PC-3 (cell line): Measurements from ENCODE around the gene NELFB. TPM values are rescaled to one million over a fixed set of nuclear protein-coding genes. Genes with fewer than 3 reads are reported as not detected.

ENCODE experiments used
- ATAC-seq: fragments of 200-7000 bp; cut with Tn5 transposase; 2 replicates; pipeline ENCODE4 v1.9.1; 2020; ENCODE audit warnings: mild to moderate bottlenecking, moderate library complexity
- BruUV-seq: library from RNA; stranded (reverse); fragments of 400-500 nt; replicated peaks from 2 replicates; lab custom pipeline; 2021; lab: Mats Ljungman, UMichigan
- CTCF ChIA-PET: fragments of 300-600 bp; sonication (Branson Sonifier 250); formaldehyde crosslinking; loops from one replicate; lab custom pipeline; 2022; ENCODE audit warnings: antibody characterized with exemption; lab: Charles Lee
- POLR2A ChIA-PET: fragments of 300-600 bp; sonication (Branson Sonifier 250); formaldehyde crosslinking; loops from one replicate; lab custom pipeline; 2022; ENCODE audit warnings: antibody characterized with exemption; ENCODE audit not compliant: unreplicated experiment; lab: Charles Lee
- DNase-seq: peaks from one replicate; pipeline ENCODE4 v3.0.0-alpha.2; 2015
- H2AFZ ChIP-seq: fragments of 300-600 bp; sonication (generic); 2 replicates; pipeline ENCODE4 v1.6.0; 2016; ENCODE audit warnings: antibody characterized with exemption, low read length
- H3F3A ChIP-seq: fragments of 300-600 bp; sonication (generic); one replicate; pipeline ENCODE4 v1.6.0; 2017; ENCODE audit warnings: antibody characterized with exemption, low read length, control low read depth, mild to moderate bottlenecking; ENCODE audit not compliant: unreplicated experiment
- H3K27ac ChIP-seq: fragments of 300-600 bp; sonication (generic); 2 replicates; pipeline ENCODE4 v1.5.1; 2016; ENCODE audit warnings: mild to moderate bottlenecking, low read length
- H3K27me3 ChIP-seq: fragments of 300-600 bp; sonication (generic); 2 replicates; pipeline ENCODE4 v1.6.1; 2016; ENCODE audit warnings: low read length, mixed read lengths
- H3K36me3 ChIP-seq: fragments of 300-600 bp; sonication (generic); 2 replicates; pipeline ENCODE4 v1.6.1; 2016; ENCODE audit warnings: low read depth, mixed run types, low read length, mixed read lengths
- H3K4me1 ChIP-seq: fragments of 300-600 bp; sonication (generic); 2 replicates; pipeline ENCODE4 v1.5.1; 2016; ENCODE audit warnings: low read length; ENCODE audit not compliant: insufficient read depth
- H3K4me2 ChIP-seq: fragments of 300-600 bp; sonication (generic); 2 replicates; pipeline ENCODE4 v1.6.0; 2016; ENCODE audit warnings: low read length
- H3K4me3 ChIP-seq: fragments of 300-600 bp; sonication (generic); 2 replicates; pipeline ENCODE4 v1.5.1; 2016; ENCODE audit warnings: mild to moderate bottlenecking, low read length, mixed read lengths
- H3K79me2 ChIP-seq: fragments of 300-600 bp; sonication (generic); 2 replicates; pipeline ENCODE4 v1.6.1; 2017; ENCODE audit warnings: low read length, mixed read lengths
- H3K9ac ChIP-seq: fragments of 300-600 bp; sonication (generic); 2 replicates; pipeline ENCODE4 v1.6.0; 2016; ENCODE audit warnings: mild to moderate bottlenecking, low read length
- H3K9me2 ChIP-seq: fragments of 300-600 bp; sonication (generic); replicated peaks from 2 replicates; pipeline ENCODE4 v1.6.1; 2016; ENCODE audit warnings: mixed run types, low read length, mixed read lengths
- H3K9me3 ChIP-seq: fragments of 300-600 bp; sonication (generic); 2 replicates; pipeline ENCODE4 v1.6.1; 2016; ENCODE audit warnings: low read length, mixed read lengths
- H4K20me1 ChIP-seq: fragments of 300-600 bp; sonication (generic); 2 replicates; pipeline ENCODE4 v1.6.1; 2016; ENCODE audit warnings: low read length, mixed read lengths
- EZH2 ChIP-seq: fragments of 300-600 bp; sonication (generic); IDR thresholded peaks from one replicate; pipeline ENCODE4 v1.6.1; 2017; ENCODE audit warnings: antibody characterized with exemption, mild to moderate bottlenecking, low read length; ENCODE audit not compliant: unreplicated experiment
- EZH2phosphoT487 ChIP-seq: fragments of 300-600 bp; sonication (generic); IDR thresholded peaks from 2 replicates; pipeline ENCODE4 v1.6.1; 2018; ENCODE audit warnings: mild to moderate bottlenecking, antibody characterized with exemption, low read length, borderline replicate concordance
- intact Hi-C: fragments of 100-400 bp; cut with micrococcal nuclease; formaldehyde crosslinking; loops from 2 replicates; pipeline ENCODE4 v1.9.0; 2023
- total RNA-seq: library from RNA; depleted of rRNA; stranded (reverse); fragments of >200 nt; gene quantifications from 2 replicates; pipeline ENCODE4 v1.2.3, GENCODE V29; 2014
- TF ChIP-seq, protein P1 (sequence below): fragments of 300-600 bp; sonication (generic); conservative IDR thresholded peaks from 2 replicates; pipeline ENCODE4 v1.5.1; 2017; ENCODE audit warnings: antibody characterized with exemption, low read depth, mild to moderate bottlenecking, low read length

Gene NELFB
- total RNA-seq, 1 experiment from 2014 or later = 50.7 TPM

DNA sequence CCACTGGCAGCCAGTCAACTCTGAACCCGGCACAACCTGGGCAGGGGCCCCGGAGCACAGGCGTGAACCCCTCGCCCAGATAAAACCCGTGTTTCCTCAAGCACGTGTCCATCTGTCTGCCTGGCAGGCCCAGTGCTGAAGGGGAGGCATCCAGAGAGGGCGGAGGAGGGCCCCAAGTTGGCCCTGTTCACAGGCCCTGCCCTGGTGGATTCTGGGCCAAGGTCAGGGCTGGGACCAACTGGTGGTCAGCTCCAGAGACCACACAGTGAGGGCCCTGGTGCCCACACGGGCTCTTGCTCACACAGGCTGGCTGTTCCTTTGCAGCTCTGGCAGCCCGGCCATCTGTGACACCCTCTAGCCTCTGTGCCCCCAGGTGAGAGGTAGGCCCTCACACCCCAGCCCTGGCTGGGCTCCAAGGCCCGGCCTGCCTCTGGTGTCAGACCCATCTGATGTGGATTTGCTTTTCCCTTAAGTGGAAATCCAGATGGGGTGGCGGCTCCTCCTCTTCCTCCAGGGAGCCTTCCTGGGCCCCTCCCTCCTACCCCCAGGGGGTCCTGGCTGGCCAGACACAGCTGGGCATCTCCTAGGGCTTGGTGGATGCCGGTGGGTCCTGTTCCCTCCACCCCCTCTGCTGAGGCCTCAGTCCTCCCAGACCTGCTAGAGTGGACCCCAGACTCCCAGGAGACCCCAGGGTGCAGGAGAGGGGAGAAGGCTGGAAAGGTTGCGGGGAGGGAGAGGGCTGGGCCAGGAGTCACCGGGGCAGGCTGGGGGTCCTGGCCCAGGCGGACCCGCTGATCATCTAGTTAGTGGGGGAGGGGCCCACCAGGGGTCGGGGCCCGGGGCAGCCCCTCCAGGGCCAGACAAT, 4.6 kb upstream of the NELFB start:
- H4K20me1 ChIP-seq = no peaks in the 10 kb centered on the region
- H3K27me3 ChIP-seq = no peaks in the 10 kb centered on the region
- H3K36me3 ChIP-seq = no peaks in the 10 kb centered on the region
- no peaks in the 10 kb centered on the region for H3F3A ChIP-seq
- no peak overlapping the region for H3K4me2 ChIP-seq
- ChIA-PET CTCF (no interaction called here), POLR2A (no interaction called here)
- H3K27ac ChIP-seq = no peak overlapping the region
- no peak overlapping the region for H2AFZ ChIP-seq
- BruUV-seq = no TSS peak
- peaks cover 7% of the 10 kb centered on the region; the same call in 1 of the 2 replicates for H3K4me1 ChIP-seq
- H3K79me2 ChIP-seq = peaks cover 3% of the 10 kb centered on the region
- DNase-seq (no peak), ATAC-seq (no peak)
- H3K9ac ChIP-seq = no peak overlapping the region
- H3K4me3 ChIP-seq = no peak overlapping the region
- no peaks in the 10 kb centered on the region for H3K9me2 ChIP-seq
- no peaks in the 10 kb centered on the region for H3K9me3 ChIP-seq
- intact Hi-C loops = no loop called here
- TF ChIP-seq, protein P1, sequence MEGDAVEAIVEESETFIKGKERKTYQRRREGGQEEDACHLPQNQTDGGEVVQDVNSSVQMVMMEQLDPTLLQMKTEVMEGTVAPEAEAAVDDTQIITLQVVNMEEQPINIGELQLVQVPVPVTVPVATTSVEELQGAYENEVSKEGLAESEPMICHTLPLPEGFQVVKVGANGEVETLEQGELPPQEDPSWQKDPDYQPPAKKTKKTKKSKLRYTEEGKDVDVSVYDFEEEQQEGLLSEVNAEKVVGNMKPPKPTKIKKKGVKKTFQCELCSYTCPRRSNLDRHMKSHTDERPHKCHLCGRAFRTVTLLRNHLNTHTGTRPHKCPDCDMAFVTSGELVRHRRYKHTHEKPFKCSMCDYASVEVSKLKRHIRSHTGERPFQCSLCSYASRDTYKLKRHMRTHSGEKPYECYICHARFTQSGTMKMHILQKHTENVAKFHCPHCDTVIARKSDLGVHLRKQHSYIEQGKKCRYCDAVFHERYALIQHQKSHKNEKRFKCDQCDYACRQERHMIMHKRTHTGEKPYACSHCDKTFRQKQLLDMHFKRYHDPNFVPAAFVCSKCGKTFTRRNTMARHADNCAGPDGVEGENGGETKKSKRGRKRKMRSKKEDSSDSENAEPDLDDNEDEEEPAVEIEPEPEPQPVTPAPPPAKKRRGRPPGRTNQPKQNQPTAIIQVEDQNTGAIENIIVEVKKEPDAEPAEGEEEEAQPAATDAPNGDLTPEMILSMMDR = no peak
- no peak for TF ChIP-seq EZH2
- no peak for TF ChIP-seq EZH2phosphoT487

DNA sequence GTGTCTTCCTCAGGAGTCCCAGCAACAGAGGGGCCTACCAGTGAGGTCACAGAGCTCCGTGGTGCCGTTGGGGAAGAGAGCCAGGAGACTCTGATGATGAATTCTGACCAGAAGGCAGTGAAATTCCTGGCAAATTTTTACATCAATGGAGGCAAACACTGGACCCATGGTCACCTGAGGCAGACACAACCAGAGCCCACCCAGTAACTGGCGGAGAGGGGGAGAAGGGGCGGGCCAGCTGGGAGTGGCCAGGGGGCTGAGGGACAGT, 4.0 kb upstream of the NELFB start, which contains the start of gene STPG3:
Gene STPG3, plus strand, starts transcription at position 93 of the 268 bp plus-strand sequence. Its CDS starts 1 bp downstream, at position 94.
- Histone ChIP-seq H3F3A (no peaks in the 10 kb centered on the region), H2AFZ (no peak within 1 kb of the TSS), H3K9me2 (no peaks in the 10 kb centered on the region), H3K4me1 (peaks cover 7% of the 10 kb centered on the region; the same call in 1 of the 2 replicates), H3K27ac (no peak within 1 kb of the TSS), H3K9ac (no peak within 1 kb of the TSS), H3K36me3 (no peaks in the 10 kb centered on the region), H3K4me2 (no peak within 1 kb of the TSS), H3K4me3 (no peak within 1 kb of the TSS), H4K20me1 (no peaks in the 10 kb centered on the region), H3K79me2 (peaks cover 8% of the 10 kb centered on the region), H3K27me3 (no peaks in the 10 kb centered on the region), H3K9me3 (no peaks in the 10 kb centered on the region)
- TF ChIP-seq EZH2 (no peak), EZH2phosphoT487 (no peak)
- TF ChIP-seq, protein P1 = no peak
- DNase-seq (no peak), ATAC-seq (no peak)
- CTCF ChIA-PET = no interaction called here
- POLR2A ChIA-PET = no interaction called here
- BruUV-seq = no TSS peak
- intact Hi-C loops = no loop called here

DNA sequence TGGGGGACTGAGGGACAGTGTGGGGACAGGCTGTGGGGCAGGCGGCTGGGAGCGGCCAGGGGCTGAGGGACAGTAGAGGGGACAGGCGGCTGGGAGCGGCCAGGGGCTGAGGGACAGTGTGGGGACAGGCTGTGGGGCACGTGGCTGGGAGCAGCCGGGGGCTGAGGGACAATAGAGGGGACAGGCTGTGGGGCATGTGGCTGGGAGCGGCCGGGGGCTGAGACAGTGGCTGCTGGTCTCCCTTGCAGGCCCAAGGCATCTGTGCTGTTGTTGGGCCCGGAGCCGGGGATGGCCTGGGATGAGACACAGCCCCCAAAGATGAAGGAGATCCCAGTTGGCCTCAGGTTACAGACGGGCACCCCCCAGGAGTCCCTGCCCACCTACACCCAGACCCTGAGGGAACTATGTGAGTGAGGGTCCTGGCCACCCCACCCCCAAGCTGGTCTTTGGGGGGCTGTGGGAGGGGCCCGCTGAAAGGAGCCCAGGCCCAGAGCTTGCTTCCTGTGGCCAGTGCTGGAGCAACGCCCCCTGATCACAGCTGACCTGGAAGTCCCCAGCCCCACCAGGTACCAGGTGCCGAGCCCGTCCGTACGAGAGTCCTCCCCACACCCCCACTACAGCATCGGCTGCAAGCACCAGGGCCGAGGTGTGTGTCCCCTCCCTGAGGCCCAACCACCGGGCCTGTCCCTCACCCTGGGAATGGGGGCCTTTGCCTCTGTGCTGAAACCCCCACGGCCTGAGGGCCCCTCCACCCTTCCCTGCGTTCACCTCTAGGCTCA, 3.4 kb upstream of the NELFB start:
- Histone ChIP-seq H3K9ac (no peak overlapping the region), H3K27ac (no peak overlapping the region), H3K27me3 (no peaks in the 10 kb centered on the region), H3K4me2 (no peak overlapping the region), H3K9me3 (no peaks in the 10 kb centered on the region), H3K4me1 (peaks cover 12% of the 10 kb centered on the region; the same call in 1 of the 2 replicates), H2AFZ (no peak overlapping the region), H3K9me2 (no peaks in the 10 kb centered on the region), H3F3A (no peaks in the 10 kb centered on the region), H3K36me3 (no peaks in the 10 kb centered on the region), H3K4me3 (no peak overlapping the region), H3K79me2 (peaks cover 14% of the 10 kb centered on the region), H4K20me1 (no peaks in the 10 kb centered on the region)
- intact Hi-C loops = no loop called here
- ATAC-seq (no peak), DNase-seq (no peak)
- ChIA-PET CTCF (no interaction called here), POLR2A (no interaction called here)
- TF ChIP-seq EZH2phosphoT487 (no peak), EZH2 (no peak)
- TF ChIP-seq, protein P1 = no peak
- no TSS peak for BruUV-seq
